SK-N-SH treated with all-trans-retinoic acid at 6 μM for 48 hours (cell line): ENCODE results near the gene SHOX.

ENCODE experiments used
- ATAC-seq: fragments of 200-7000 bp; cut with Tn5 transposase; 3 replicates; pipeline ENCODE4 v1.9.1; 2020; ENCODE audit warnings: mild to moderate bottlenecking, moderate library complexity
- ARNTL ChIP-seq: fragments of 450-650 bp; formaldehyde crosslinking; IDR thresholded peaks from 2 replicates; pipeline ENCODE4 v1.5.0; 2020; ENCODE audit warnings: low read depth, mild to moderate bottlenecking, moderate library complexity, borderline replicate concordance
- BACH2 ChIP-seq: fragments of 250-450 bp; sonication (Bioruptor Pico); IDR thresholded peaks from 2 replicates; pipeline ENCODE4 v1.9.0; 2021; ENCODE audit warnings: mild to moderate bottlenecking, borderline replicate concordance
- CSDC2 ChIP-seq: fragments of 250-450 bp; sonication (Bioruptor Pico); IDR thresholded peaks from 2 replicates; pipeline ENCODE4 v1.5.0; 2020; ENCODE audit warnings: mild to moderate bottlenecking, moderate library complexity
- ESRRG ChIP-seq: fragments of 250-450 bp; sonication (Bioruptor Pico); IDR thresholded peaks from 2 replicates; pipeline ENCODE4 v1.6.1; 2021; ENCODE audit warnings: mild to moderate bottlenecking
- GLIS3 ChIP-seq: fragments of 250-450 bp; sonication (Bioruptor Pico); IDR thresholded peaks from 2 replicates; pipeline ENCODE4 v1.5.0; 2020; ENCODE audit warnings: mild to moderate bottlenecking, moderate library complexity
- ISL1 ChIP-seq: fragments of 250-450 bp; sonication (Bioruptor Pico); IDR thresholded peaks from 2 replicates; pipeline ENCODE4 v2.1.2; 2022; ENCODE audit warnings: mild to moderate bottlenecking, moderate library complexity
- OSR1 ChIP-seq: fragments of 250-450 bp; sonication (Bioruptor Pico); IDR thresholded peaks from 2 replicates; pipeline ENCODE4 v1.8.0; 2022; ENCODE audit warnings: moderate library complexity, mild to moderate bottlenecking, inconsistent platforms
- PPARA ChIP-seq: fragments of 250-450 bp; sonication (Bioruptor Pico); IDR thresholded peaks from 2 replicates; pipeline ENCODE4 v1.5.0; 2020; ENCODE audit warnings: mild to moderate bottlenecking, borderline replicate concordance
- RARB ChIP-seq: fragments of 250-450 bp; sonication (Bioruptor Pico); IDR thresholded peaks from 2 replicates; pipeline ENCODE4 v1.8.0; 2021; ENCODE audit warnings: mild to moderate bottlenecking, moderate library complexity
- SNAI2 ChIP-seq: fragments of 250-450 bp; sonication (Bioruptor Pico); IDR thresholded peaks from 2 replicates; pipeline ENCODE4 v1.5.0; 2020; ENCODE audit warnings: mild to moderate bottlenecking, moderate library complexity
- TCF4 ChIP-seq: fragments of 250-450 bp; sonication (Bioruptor Pico); IDR thresholded peaks from 2 replicates; pipeline ENCODE4 v1.8.0; 2021; ENCODE audit warnings: mild to moderate bottlenecking, moderate library complexity, borderline replicate concordance
- TOX ChIP-seq: fragments of 250-450 bp; sonication (Bioruptor Pico); IDR thresholded peaks from 2 replicates; pipeline ENCODE4 v1.8.0; 2021; ENCODE audit warnings: mild to moderate bottlenecking, moderate library complexity, borderline replicate concordance
- ZC3H10 ChIP-seq: fragments of 250-450 bp; sonication (Bioruptor Pico); IDR thresholded peaks from 2 replicates; pipeline ENCODE4 v1.5.1; 2021; ENCODE audit warnings: mild to moderate bottlenecking, moderate library complexity
- ZFP3 ChIP-seq: fragments of 250-450 bp; sonication (Bioruptor Pico); IDR thresholded peaks from 2 replicates; pipeline ENCODE4 v1.5.0; 2020; ENCODE audit warnings: mild to moderate bottlenecking, moderate library complexity
- ZFP30 ChIP-seq: fragments of 450-650 bp; formaldehyde crosslinking; IDR thresholded peaks from 2 replicates; pipeline ENCODE4 v1.5.0; 2022; ENCODE audit warnings: mild to moderate bottlenecking, moderate library complexity
- ZNF565 ChIP-seq: fragments of 450-650 bp; formaldehyde crosslinking; conservative IDR thresholded peaks from 2 replicates; pipeline ENCODE4 v1.5.0; 2020; ENCODE audit warnings: low read depth, mild to moderate bottlenecking, moderate library complexity
- ZNF70 ChIP-seq: fragments of 450-650 bp; formaldehyde crosslinking; IDR thresholded peaks from 2 replicates; pipeline ENCODE4 v1.5.0; 2020; ENCODE audit warnings: mild to moderate bottlenecking, moderate library complexity
- ZNF8 ChIP-seq: fragments of 450-650 bp; formaldehyde crosslinking; IDR thresholded peaks from 2 replicates; pipeline ENCODE4 v1.5.0; 2020; ENCODE audit warnings: mild to moderate bottlenecking, moderate library complexity
- TF ChIP-seq, protein P1 (sequence below): fragments of 250-450 bp; sonication (Bioruptor Pico); IDR thresholded peaks from 2 replicates; pipeline ENCODE4 v1.5.1; 2020; ENCODE audit warnings: low read depth, mild to moderate bottlenecking, moderate library complexity
- TF ChIP-seq, protein P2 (sequence below): fragments of 250-450 bp; sonication (Bioruptor Pico); IDR thresholded peaks from 2 replicates; pipeline ENCODE4 v1.5.1; 2021; ENCODE audit warnings: mild to moderate bottlenecking, moderate library complexity
- TF ChIP-seq, protein P3 (sequence below): fragments of 250-450 bp; sonication (Bioruptor Pico); IDR thresholded peaks from 2 replicates; pipeline ENCODE4 v1.8.0; 2020; ENCODE audit warnings: mild to moderate bottlenecking, moderate library complexity, borderline replicate concordance
- TF ChIP-seq, protein P4 (sequence below): fragments of 250-450 bp; sonication (Bioruptor Pico); IDR thresholded peaks from 2 replicates; pipeline ENCODE4 v1.5.0; 2020; ENCODE audit warnings: mild to moderate bottlenecking, moderate library complexity

SHOX gene

DNA sequence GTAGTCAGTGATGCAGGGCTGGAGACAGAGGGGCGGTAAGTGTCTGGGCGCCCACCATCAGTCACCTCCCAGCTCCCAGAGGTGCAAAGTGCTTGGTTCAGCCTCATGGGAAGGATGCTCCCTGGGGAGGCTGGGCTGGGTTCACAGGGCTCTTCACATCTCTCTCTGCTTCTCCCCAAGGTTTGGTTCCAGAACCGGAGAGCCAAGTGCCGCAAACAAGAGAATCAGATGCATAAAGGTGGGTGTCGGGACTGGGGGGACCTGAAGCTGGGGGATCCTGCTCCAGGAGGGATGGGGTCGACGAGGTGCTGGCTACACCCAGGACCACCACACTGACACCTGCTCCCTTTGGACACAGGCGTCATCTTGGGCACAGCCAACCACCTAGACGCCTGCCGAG is 10.1 kb downstream of the SHOX start:
- TF ChIP-seq ZNF70 (no peak), ZNF8 (CRISPR knock-in tag) (no peak), SNAI2 (CRISPR knock-in tag) (no peak), ZNF565 (CRISPR knock-in tag) (no peak), ZC3H10 (CRISPR knock-in tag) (no peak), TOX (CRISPR knock-in tag) (no peak), CSDC2 (CRISPR knock-in tag) (no peak), RARB (CRISPR knock-in tag) (no peak), TCF4 (no peak), ARNTL (CRISPR knock-in tag) (no peak), GLIS3 (CRISPR knock-in tag) (no peak), ISL1 (CRISPR knock-in tag) (no peak), PPARA (CRISPR knock-in tag) (no peak)
- TF ChIP-seq, protein P1, sequence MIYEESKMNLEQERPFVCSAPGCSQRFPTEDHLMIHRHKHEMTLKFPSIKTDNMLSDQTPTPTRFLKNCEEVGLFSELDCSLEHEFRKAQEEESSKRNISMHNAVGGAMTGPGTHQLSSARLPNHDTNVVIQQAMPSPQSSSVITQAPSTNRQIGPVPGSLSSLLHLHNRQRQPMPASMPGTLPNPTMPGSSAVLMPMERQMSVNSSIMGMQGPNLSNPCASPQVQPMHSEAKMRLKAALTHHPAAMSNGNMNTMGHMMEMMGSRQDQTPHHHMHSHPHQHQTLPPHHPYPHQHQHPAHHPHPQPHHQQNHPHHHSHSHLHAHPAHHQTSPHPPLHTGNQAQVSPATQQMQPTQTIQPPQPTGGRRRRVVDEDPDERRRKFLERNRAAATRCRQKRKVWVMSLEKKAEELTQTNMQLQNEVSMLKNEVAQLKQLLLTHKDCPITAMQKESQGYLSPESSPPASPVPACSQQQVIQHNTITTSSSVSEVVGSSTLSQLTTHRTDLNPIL (CRISPR knock-in tag), result no peak
- TF ChIP-seq, protein P2, sequence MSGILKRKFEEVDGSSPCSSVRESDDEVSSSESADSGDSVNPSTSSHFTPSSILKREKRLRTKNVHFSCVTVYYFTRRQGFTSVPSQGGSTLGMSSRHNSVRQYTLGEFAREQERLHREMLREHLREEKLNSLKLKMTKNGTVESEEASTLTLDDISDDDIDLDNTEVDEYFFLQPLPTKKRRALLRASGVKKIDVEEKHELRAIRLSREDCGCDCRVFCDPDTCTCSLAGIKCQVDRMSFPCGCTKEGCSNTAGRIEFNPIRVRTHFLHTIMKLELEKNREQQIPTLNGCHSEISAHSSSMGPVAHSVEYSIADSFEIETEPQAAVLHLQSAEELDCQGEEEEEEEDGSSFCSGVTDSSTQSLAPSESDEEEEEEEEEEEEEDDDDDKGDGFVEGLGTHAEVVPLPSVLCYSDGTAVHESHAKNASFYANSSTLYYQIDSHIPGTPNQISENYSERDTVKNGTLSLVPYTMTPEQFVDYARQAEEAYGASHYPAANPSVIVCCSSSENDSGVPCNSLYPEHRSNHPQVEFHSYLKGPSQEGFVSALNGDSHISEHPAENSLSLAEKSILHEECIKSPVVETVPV (CRISPR knock-in tag), result no peak
- TF ChIP-seq, protein P3, sequence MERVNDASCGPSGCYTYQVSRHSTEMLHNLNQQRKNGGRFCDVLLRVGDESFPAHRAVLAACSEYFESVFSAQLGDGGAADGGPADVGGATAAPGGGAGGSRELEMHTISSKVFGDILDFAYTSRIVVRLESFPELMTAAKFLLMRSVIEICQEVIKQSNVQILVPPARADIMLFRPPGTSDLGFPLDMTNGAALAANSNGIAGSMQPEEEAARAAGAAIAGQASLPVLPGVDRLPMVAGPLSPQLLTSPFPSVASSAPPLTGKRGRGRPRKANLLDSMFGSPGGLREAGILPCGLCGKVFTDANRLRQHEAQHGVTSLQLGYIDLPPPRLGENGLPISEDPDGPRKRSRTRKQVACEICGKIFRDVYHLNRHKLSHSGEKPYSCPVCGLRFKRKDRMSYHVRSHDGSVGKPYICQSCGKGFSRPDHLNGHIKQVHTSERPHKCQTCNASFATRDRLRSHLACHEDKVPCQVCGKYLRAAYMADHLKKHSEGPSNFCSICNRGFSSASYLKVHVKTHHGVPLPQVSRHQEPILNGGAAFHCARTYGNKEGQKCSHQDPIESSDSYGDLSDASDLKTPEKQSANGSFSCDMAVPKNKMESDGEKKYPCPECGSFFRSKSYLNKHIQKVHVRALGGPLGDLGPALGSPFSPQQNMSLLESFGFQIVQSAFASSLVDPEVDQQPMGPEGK (CRISPR knock-in tag), result no peak
- ATAC-seq, result no peak

DNA sequence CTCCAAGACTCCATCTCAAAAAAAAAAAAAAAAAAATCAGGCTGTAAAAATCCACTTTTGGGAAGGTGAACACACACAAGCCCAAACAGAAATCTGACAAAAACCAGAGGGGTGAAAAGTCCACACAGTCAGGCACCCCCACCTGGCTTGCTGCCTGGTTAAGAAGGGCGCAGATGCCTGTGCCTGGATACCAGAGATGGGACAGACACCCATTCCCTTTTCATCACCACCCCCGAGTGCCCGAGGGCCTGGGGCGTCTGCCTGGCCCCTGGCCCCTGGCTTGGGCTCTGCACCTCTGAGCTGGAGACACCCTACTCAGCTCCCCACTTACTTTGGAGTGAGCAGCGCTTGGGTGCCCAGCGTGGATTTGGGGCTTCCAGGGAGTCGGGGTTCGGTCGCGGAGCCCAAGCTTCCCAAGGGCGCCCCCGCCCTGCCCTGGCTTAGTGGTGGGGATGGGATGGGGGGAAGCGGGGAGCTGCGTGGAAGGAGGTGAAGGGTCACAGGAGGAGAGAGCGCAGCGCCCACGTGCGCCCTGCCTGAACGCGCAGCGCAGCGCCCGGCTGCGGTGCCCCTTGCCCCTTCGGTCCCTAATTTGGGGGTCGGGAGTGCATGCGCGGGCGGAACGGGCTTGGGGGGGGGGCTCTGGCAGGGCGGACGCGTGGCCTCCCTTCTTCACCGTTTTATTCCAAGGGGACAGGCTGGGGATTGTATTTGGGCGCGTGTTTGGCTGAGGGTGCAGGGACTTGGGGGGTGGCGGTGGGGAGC is 11.3 kb downstream of the SHOX start:
- ATAC-seq, result no peak
- TF ChIP-seq OSR1 (CRISPR knock-in tag) (no peak), ZC3H10 (CRISPR knock-in tag) (no peak), ZFP3 (no peak), SNAI2 (CRISPR knock-in tag) (no peak), ZFP30 (no peak), TCF4 (no peak), ARNTL (CRISPR knock-in tag) (no peak), PPARA (CRISPR knock-in tag) (no peak), ESRRG (CRISPR knock-in tag) (no peak), BACH2 (CRISPR knock-in tag) (no peak), ZNF8 (CRISPR knock-in tag) (no peak)
- TF ChIP-seq, protein P3 (CRISPR knock-in tag), result no peak
- TF ChIP-seq, protein P1 (CRISPR knock-in tag), result no peak
- TF ChIP-seq, protein P4, sequence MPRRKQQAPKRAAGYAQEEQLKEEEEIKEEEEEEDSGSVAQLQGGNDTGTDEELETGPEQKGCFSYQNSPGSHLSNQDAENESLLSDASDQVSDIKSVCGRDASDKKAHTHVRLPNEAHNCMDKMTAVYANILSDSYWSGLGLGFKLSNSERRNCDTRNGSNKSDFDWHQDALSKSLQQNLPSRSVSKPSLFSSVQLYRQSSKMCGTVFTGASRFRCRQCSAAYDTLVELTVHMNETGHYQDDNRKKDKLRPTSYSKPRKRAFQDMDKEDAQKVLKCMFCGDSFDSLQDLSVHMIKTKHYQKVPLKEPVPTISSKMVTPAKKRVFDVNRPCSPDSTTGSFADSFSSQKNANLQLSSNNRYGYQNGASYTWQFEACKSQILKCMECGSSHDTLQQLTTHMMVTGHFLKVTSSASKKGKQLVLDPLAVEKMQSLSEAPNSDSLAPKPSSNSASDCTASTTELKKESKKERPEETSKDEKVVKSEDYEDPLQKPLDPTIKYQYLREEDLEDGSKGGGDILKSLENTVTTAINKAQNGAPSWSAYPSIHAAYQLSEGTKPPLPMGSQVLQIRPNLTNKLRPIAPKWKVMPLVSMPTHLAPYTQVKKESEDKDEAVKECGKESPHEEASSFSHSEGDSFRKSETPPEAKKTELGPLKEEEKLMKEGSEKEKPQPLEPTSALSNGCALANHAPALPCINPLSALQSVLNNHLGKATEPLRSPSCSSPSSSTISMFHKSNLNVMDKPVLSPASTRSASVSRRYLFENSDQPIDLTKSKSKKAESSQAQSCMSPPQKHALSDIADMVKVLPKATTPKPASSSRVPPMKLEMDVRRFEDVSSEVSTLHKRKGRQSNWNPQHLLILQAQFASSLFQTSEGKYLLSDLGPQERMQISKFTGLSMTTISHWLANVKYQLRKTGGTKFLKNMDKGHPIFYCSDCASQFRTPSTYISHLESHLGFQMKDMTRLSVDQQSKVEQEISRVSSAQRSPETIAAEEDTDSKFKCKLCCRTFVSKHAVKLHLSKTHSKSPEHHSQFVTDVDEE, result no peak
